ENCODE measurements around the gene CCDC178.
A peak's percentile ranks its signal among the peaks of the same experiment; 100 is the strongest.
"Not testable (repeated sequence)": the region's sequence is repeated elsewhere in the genome, so short reads cannot be mapped to it uniquely, and the experiment has no call there.

Gene CCDC178

GRCh38 chr18:33404244-33404873 lies 36.2 kb downstream of the CCDC178 start:
- Histone ChIP-seq H3K27ac (ENCODE audit: poor library complexity, severe bottlenecking) (no peak overlapping the region), H3K4me3 (ENCODE audit: severe bottlenecking) (no peak overlapping the region), H3K27me3 (ENCODE audit: insufficient read depth, poor library complexity, severe bottlenecking) (peaks cover 6% of the 10 kb centered on the region), H3K36me3 (ENCODE audit: low read depth) (no peaks in the 10 kb centered on the region), H3K9me3 (ENCODE audit: severe bottlenecking) (no peaks in the 10 kb centered on the region), H3K4me1 (ENCODE audit: insufficient read depth, poor library complexity, severe bottlenecking) (no peaks in the 10 kb centered on the region)
- ATAC-seq (ENCODE audit: low read depth), result no peak
- no peak for DNase-seq (ENCODE audit: low spot score)
- peak; percentile 54 for TF ChIP-seq CTCF (IDR thresholded peaks at IDR 0.05; ENCODE audit: poor library complexity, severe bottlenecking)

- H3K27me3 ChIP-seq (ENCODE audit: insufficient read depth, poor library complexity, severe bottlenecking); DNase-seq (ENCODE audit: low spot score); H3K9me3 ChIP-seq (ENCODE audit: severe bottlenecking); H3K4me1 ChIP-seq (ENCODE audit: insufficient read depth, poor library complexity, severe bottlenecking); H3K4me3 ChIP-seq (ENCODE audit: severe bottlenecking); H3K27ac ChIP-seq (ENCODE audit: poor library complexity, severe bottlenecking); H3K36me3 ChIP-seq (ENCODE audit: low read depth); ATAC-seq (ENCODE audit: low read depth): not testable (repeated sequence)
These were observed 41.6 kb downstream of the CCDC178 start for GRCh38 chr18:33398939-33399338.

GRCh38 chr18:33375829-33376228 lies 64.7 kb downstream of the CCDC178 start:
- DNase-seq (ENCODE audit: low spot score) (no peak), ATAC-seq (ENCODE audit: low read depth) (no peak)
- no peaks in the 10 kb centered on the region for H3K27me3 ChIP-seq (ENCODE audit: insufficient read depth, poor library complexity, severe bottlenecking)
- no peaks in the 10 kb centered on the region for H3K4me1 ChIP-seq (ENCODE audit: insufficient read depth, poor library complexity, severe bottlenecking)
- H3K4me3 ChIP-seq (ENCODE audit: severe bottlenecking), result no peak overlapping the region
- TF ChIP-seq CTCF (IDR thresholded peaks at IDR 0.05; ENCODE audit: poor library complexity, severe bottlenecking), result no peak
- H3K9me3 ChIP-seq (ENCODE audit: severe bottlenecking), result no peaks in the 10 kb centered on the region
- no peaks in the 10 kb centered on the region for H3K36me3 ChIP-seq (ENCODE audit: low read depth)
- H3K27ac ChIP-seq (ENCODE audit: poor library complexity, severe bottlenecking), result no peak overlapping the region

GRCh38 chr18:33372442-33372841 lies 68.1 kb downstream of the CCDC178 start:
- H3K27me3 ChIP-seq (ENCODE audit: insufficient read depth, poor library complexity, severe bottlenecking), result no peaks in the 10 kb centered on the region
- no peaks in the 10 kb centered on the region for H3K9me3 ChIP-seq (ENCODE audit: severe bottlenecking)
- peaks cover 8% of the 10 kb centered on the region for H3K4me1 ChIP-seq (ENCODE audit: insufficient read depth, poor library complexity, severe bottlenecking)
- H3K36me3 ChIP-seq (ENCODE audit: low read depth), result no peaks in the 10 kb centered on the region
- no peak for TF ChIP-seq CTCF (IDR thresholded peaks at IDR 0.05; ENCODE audit: poor library complexity, severe bottlenecking)
- no peak for ATAC-seq (ENCODE audit: low read depth)
- H3K27ac ChIP-seq (ENCODE audit: poor library complexity, severe bottlenecking), result no peak overlapping the region
- no peak overlapping the region for H3K4me3 ChIP-seq (ENCODE audit: severe bottlenecking)
- no peak for DNase-seq (ENCODE audit: low spot score)

GRCh38 chr18:33369711-33370449 lies 70.6 kb downstream of the CCDC178 start:
- H3K27me3 ChIP-seq (ENCODE audit: insufficient read depth, poor library complexity, severe bottlenecking), result no peaks in the 10 kb centered on the region
- ATAC-seq (ENCODE audit: low read depth) (0 out of 3 replicates have a peak, but pooled peaks have one; percentile 42), DNase-seq (ENCODE audit: low spot score) (no peak)
- H3K4me3 ChIP-seq (ENCODE audit: severe bottlenecking), result no peak overlapping the region
- H3K36me3 ChIP-seq (ENCODE audit: low read depth), result no peaks in the 10 kb centered on the region
- no peak for TF ChIP-seq CTCF (IDR thresholded peaks at IDR 0.05; ENCODE audit: poor library complexity, severe bottlenecking)
- H3K4me1 ChIP-seq (ENCODE audit: insufficient read depth, poor library complexity, severe bottlenecking), result peaks cover 8% of the 10 kb centered on the region
- no peaks in the 10 kb centered on the region for H3K9me3 ChIP-seq (ENCODE audit: severe bottlenecking)
- no peak overlapping the region for H3K27ac ChIP-seq (ENCODE audit: poor library complexity, severe bottlenecking)
